OCI-LY3 (cell line): ENCODE measurements around the gene FNDC11.

Source experiments
- EZH2phosphoT487 ChIP-seq: fragments of 200-600 bp; shearing (Covaris generic); IDR thresholded peaks from 2 replicates; pipeline ENCODE4 v1.6.1; 2018; ENCODE audit warnings: antibody characterized with exemption, mixed run types, low read depth
- TF ChIP-seq, protein P1 (sequence below): fragments of 200-600, 300-600 bp; sonication (generic); IDR thresholded peaks from 2 replicates; pipeline ENCODE4 v1.5.1; 2014; ENCODE audit warnings: antibody characterized with exemption, low read length, low read depth

GRCh38 chr20:63538204-63539091, 15.5 kb upstream of the FNDC11 start:
- TF ChIP-seq, protein P1, sequence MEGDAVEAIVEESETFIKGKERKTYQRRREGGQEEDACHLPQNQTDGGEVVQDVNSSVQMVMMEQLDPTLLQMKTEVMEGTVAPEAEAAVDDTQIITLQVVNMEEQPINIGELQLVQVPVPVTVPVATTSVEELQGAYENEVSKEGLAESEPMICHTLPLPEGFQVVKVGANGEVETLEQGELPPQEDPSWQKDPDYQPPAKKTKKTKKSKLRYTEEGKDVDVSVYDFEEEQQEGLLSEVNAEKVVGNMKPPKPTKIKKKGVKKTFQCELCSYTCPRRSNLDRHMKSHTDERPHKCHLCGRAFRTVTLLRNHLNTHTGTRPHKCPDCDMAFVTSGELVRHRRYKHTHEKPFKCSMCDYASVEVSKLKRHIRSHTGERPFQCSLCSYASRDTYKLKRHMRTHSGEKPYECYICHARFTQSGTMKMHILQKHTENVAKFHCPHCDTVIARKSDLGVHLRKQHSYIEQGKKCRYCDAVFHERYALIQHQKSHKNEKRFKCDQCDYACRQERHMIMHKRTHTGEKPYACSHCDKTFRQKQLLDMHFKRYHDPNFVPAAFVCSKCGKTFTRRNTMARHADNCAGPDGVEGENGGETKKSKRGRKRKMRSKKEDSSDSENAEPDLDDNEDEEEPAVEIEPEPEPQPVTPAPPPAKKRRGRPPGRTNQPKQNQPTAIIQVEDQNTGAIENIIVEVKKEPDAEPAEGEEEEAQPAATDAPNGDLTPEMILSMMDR = no peak
- no peak for TF ChIP-seq EZH2phosphoT487
